ENCODE measurements around the gene LRMDA.
"Not testable (repeated sequence)": the region's sequence is repeated elsewhere in the genome, so short reads cannot be mapped to it uniquely, and the experiment has no call there.

LRMDA gene

DNA sequence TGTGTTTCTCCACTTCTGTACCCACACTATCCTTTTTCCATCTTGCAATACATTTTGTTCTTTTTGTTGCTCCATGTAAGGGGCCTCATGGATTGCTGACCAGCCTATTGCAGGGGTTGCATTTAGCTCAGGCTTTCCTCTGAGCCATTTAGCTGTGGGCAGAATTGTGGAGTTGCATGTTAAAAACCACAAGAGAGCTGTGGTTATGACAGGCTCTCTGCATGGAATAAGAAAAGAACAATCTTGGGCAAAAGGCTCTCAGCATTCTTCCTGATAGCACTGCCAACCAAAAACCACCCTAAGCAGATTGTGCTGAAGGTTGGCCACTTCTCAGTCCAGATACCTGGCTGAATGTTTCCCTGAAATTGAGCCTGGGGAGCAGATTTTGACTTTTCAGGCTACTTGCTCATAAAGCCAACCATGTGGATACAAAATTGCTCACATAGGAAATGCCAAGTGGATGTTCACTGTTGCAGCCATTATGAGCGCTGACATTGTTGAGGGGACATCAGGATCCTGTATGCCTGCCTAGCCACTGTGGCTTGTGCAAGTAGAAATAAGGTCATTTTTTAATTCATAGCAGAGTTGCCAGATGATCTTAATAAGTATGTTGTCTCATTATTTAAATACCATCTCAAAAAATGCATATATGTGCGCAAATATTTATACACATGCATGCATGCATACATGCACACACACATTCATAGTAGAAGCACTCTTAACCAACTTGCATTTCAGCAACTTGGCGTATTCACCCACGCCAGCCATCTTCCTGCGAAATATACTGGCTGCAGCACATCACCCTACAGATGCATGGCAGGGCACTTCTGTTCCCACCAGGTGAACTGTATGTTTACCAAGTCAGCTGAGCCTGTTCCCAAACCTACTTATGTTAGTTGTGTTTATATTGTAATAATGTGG is 695.4 kb downstream of the LRMDA start:
- no peak for DNase-seq (ENCODE audit: low read depth)

GRCh38 chr10:76127984-76128589 is 696.7 kb downstream of the LRMDA start:
- DNase-seq (ENCODE audit: low read depth): no peak

DNA sequence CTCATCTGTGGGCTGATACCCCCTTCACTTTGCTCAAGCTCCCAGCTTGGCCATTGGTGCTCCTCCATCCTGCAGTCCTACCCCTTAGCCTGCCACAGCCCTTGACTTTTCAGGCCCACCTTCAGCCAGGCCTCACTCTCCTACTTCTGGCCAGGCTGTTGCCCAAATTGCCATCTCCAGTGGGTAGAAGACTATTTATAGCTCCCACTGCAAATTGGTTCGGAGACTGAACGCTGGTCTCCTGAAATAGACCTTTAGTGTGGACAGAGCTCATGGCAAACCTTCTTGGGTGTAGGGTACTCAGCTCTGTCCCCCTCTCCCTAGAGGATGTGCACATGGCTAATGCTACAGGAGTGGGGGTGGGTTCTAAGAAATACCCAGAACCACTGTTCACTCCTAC is 697.8 kb downstream of the LRMDA start:
- no peak for DNase-seq (ENCODE audit: low read depth)

DNA sequence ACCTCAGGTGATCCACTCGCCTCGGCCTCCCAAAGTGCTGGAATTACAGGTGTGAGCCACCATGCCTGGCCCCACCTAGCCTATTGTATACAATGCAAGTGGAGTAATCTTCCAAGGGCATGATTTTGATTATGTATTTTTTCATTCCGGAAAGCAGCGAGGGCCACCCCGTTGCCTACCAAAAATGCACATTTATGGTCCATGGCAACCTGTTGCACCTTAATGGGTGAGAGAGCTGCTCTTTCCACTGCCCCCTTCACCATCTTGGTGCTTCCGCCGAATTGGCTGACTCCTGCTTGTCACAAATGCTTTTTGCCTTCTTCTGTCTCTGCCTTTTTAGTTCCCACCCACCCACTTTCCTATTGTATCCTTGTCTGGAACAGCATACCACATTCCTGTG is 699.5 kb downstream of the LRMDA start:
- DNase-seq (ENCODE audit: low read depth): no peak

GRCh38 chr10:76133597-76134255 is 702.3 kb downstream of the LRMDA start:
- no peak for DNase-seq (ENCODE audit: low read depth)

DNA sequence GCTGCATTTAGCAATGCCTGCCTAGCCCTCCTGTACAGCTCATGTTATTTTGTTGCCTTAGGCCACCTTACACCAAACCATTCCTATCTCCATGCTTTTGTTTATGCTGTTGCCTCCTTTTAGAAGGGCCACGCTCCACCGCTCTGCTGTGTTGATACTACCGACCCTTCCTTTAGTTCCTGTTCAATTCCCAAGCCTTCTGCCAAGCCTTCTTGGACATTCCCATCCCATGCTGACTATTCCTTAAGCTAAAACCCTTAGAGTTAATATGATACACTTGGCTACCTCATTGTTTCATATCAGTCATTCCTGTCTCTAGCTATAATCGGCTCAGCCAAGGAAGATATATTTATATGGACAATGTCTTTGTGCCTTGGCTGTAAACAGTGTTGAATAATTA is 705.5 kb downstream of the LRMDA start:
- no peak for DNase-seq (ENCODE audit: low read depth)

DNA sequence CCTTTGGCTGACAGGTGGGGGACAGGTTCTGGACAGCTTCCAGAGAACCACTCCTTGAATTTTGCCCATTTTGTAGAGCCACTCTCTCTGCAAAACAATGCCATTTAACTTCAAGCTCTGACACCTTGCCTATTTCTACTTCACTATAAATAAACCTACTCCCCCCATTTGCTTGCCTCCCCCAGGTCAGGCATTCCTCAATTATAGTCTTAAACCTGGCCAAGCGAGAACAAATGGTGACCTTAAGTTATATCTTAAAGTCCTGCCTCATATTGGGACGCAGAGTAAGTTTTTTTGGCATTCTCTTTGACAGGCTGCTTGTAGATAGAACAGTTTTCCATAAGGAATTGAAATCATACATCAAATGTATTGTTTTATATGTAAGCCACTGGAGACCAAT is 706.9 kb downstream of the LRMDA start:
- no peak for DNase-seq (ENCODE audit: low read depth)

DNA sequence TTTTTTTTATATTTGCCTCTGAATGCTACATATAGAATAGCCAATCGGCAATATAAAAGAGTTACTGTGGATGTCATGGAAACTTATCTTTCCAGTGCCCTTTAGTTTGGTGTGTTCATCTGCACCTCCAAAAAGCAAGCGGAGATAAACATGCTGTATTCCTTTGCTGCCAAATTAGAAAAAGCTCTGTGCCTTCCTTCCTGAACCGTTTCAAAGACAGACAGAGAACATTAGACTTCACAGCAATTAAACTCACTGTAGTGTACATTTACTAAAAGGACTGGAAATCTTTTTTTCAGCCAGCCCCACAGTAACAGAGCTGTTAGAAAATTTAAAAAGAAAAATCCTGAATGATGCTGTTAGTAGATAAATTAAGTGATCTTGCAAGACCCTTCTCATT is 707.5 kb downstream of the LRMDA start:
- no peak for DNase-seq (ENCODE audit: low read depth)

GRCh38 chr10:76139431-76139830 is 708.0 kb downstream of the LRMDA start:
- DNase-seq (ENCODE audit: low read depth): no peak

- no peak for DNase-seq (ENCODE audit: low read depth)
These were observed 710.0 kb downstream of the LRMDA start for GRCh38 chr10:76141376-76141775.

GRCh38 chr10:76148217-76148616 is 716.8 kb downstream of the LRMDA start:
- DNase-seq (ENCODE audit: low read depth): not testable (repeated sequence)

DNA sequence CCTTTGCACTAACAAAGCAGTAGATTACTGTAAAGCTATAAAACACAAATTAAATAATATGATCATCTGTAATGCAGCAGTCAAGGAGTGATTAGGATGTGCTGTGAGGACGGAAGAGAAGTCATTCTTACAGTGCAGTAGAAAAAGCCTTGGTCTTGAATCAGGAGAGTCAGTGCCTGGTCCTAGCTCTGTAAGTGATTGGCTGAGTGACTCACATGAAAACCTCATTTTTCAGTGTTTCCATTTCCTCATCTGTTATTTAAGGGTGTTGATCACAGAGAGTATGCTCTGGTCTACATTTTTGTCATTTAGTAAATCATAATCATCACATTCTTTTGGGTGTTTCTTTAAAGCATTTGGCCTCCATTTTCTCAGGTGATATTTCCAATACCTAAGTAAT is 717.8 kb downstream of the LRMDA start:
- DNase-seq (ENCODE audit: low read depth): no peak

DNA sequence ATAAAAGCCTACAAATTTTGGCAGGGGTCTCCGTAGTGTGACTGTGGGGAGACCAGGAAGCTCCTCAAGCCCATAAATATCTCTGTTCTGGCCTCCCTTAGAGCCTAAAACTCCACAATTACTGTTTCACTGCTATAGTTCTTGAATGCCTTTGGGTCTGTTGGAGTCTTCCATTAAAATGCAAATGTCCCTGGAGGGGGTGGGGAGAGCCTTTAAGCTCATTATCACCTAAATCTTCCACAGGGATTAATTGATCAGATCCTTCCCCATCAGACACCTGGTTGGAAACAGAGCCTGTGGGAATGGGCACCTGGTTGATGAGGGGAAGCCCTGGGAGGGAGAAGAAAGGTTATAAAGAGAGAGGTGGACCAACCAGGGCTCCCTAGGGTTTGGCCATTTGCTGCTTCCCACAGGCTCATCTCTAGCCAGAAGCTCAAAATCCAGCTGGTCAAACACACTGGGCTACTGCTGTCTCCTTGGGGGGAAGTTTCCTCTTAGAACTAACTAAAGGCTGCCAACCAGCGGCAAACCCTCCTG is 718.2 kb downstream of the LRMDA start:
- no peak for DNase-seq (ENCODE audit: low read depth)

DNA sequence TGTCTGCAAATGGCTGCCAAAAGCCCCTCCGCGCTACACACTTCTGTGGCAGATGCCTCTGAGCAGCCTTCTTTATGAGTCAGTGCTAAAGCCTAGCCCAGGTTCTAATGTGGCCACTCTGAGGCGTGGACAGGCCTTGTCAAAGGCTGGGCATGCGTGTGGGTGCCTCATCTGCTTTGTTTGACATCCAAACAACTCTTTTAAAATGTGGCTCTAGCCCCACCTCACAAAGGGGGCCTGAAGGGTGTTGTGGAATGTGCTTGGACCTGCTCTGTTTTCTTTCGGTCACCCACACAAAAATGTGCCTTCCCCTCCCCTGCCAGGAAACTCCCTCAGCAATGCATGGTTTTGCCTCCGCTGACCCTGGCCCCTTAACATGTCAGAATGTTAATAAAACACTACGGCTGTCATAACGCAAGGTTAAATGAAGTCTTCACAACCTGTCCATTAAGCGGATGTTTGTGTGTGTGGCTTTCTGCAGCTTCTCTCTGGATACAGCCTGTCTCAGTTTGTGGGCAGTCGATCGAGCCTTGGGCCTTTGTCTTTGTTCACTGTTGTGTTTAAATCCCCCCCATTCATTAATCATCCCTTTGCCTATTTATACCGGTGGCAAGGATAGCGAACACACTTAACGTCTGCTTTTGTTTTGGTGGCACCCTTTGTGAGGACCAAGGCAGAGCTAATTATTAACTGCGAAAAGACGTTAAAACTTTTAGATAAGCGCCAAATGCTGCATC is 718.9 kb downstream of the LRMDA start:
- DNase-seq (ENCODE audit: low read depth): no peak

- DNase-seq (ENCODE audit: low read depth): no peak
These were observed 719.5 kb downstream of the LRMDA start for GRCh38 chr10:76150876-76151288.

DNA sequence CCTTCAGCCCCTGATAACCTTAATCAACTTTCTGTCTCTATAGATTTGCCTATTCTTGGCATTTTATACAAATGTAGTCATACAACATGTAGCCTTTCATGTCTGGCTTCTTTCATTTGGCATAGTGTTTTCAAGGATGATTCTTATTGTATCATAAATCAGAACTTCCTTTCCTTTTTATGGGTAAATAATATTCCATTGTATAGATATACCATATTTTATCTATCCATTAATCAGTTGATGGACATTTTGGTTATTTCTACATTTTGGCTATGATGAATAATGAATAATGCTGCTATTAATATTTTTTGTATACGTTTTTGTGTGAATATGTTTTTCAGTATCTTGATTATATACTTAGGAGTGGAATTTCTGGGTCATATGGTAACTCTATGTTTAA is 720.8 kb downstream of the LRMDA start:
- no peak for DNase-seq (ENCODE audit: low read depth)

DNA sequence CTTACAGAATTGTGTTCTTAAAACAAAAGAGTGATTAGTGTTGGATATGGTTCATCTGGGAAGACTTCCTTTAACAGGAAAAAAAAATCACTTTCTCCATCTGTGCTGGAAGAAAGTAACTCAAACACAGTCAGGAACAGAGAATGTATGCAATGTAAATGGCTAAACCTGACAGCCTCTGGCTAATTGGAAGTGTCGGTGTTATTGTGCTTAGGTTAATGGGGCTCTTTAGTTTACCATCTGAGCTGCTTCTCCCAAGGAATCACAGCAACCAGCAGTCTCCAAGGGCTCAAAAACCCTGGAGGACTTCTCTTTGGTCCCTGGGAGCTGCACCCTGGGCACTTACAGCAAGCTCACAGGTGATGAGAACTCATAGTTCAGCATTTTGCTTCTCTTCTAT is 724.5 kb downstream of the LRMDA start:
- no peak for DNase-seq (ENCODE audit: low read depth)

GRCh38 chr10:76160446-76161300 is 729.2 kb downstream of the LRMDA start:
- DNase-seq (ENCODE audit: low read depth): no peak

DNA sequence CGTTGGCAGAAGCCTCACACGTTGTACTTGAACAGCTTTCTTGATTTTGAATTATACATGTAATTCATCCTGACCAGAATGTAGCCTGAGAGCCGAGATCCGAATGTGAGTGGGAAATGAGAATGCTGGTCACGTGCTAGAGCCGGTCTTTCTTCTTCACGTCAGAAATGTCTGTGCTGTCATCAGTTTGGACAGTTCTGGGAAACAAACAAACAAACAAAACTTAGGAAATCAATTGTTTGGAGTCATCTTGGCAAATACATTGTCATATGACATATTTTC is 729.8 kb downstream of the LRMDA start:
- no peak for DNase-seq (ENCODE audit: low read depth)

- no peak for DNase-seq (ENCODE audit: low read depth)
These were observed 737.0 kb downstream of the LRMDA start for GRCh38 chr10:76168437-76168836.

DNA sequence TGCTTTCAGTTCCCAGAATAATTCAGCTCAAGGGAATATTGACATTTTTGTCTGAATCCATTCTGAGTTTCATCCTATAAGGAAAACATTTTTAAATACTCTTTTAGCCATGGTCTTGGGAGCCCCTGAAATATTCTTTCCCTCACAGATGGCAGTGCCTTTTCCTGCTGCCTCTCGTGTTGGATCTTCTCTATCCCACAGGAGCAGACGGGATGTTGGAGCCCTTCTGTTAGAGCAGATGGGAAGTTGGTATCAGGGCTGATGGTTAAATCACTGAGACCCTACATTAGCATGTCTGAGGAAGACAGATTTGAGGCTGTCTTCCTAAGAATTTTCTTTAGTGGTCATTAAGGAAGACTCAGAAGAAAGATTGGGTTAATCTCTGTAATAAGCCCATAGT is 737.8 kb downstream of the LRMDA start:
- DNase-seq (ENCODE audit: low read depth): no peak
